ENCODE measurements around the gene CITED1. TPM values are rescaled to one million over a fixed set of nuclear protein-coding genes. Genes with fewer than 3 reads are reported as not detected.

Gene CITED1
- total RNA-seq, 2 donors from 2014 or later, result 0.38 TPM; not detected in 1

DNA sequence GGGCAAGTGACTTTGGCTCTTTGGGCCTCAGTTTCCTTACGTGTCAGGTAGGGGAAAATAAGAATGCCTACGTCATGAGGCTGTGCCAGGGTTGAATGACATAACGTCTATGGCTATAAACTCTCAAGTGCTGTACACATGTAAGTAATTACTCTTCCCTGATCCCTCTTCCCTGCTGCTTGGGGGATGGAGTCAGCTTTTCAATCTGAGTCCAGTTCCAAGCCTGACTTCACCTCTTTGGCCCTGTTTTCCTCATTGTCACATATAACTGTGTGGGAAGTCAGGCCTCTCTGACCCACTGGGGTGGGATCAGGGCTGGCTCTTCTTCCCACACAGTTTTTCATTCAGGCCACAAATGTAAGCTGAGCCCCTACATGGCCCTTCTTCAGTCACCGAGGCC lies 11.4 kb upstream of the CITED1 start:
- no peaks in the 10 kb centered on the region for H3K36me3 Mint-ChIP-seq (ENCODE audit: insufficient read depth in 2 of 2)
- H3K4me3 Mint-ChIP-seq, result no peak overlapping the region
- no peaks in the 10 kb centered on the region for H3K9me3 Mint-ChIP-seq
- H3K27me3 Mint-ChIP-seq (ENCODE audit: low read depth), result peaks cover 28% of the 10 kb centered on the region
- H3K4me1 Mint-ChIP-seq (ENCODE audit: low read depth), result no peaks in the 10 kb centered on the region
- no peak for DNase-seq
- ATAC-seq (replicated peaks in 1 of 2), result no peak
- H3K27ac Mint-ChIP-seq, result no peak overlapping the region

DNA sequence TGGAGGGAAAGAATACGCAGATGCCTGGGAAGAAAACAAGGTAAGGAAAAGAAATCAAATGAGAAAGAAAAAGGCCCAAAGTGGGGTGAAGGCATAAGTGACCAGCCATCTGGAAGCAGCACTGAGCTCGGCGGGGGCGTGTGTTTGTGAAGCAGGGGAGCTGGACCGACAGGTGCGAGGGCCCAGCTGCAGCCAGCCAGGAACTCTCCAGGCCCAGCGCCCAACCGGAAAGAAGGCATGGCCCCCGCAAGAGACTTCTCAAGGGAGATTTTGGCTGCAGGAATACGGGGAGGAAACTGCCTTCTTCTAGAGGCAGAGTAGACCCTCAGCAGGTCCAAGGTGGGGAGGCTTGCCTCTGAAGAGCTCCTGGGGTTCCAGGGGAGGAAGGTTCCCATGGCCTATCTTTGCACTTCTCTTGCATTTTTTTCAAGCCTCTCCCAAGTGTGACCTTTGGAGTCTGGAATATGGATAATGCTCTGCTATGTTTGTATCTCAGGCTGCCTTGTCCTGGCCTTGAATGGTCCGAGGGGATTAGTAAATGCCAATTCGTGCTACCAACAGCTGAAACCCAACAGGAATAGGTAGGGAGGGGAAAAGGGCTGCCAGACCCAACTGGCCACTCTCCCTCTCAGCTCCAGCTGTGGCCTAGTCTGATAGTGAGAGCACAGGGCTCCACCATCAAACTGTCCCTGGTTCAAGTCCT lies 10.8 kb upstream of the CITED1 start:
- no peak overlapping the region for H3K4me3 Mint-ChIP-seq
- no peak for DNase-seq
- no peak for ATAC-seq (replicated peaks in 1 of 2)
- H3K27me3 Mint-ChIP-seq (ENCODE audit: low read depth), result peaks cover 30% of the 10 kb centered on the region
- no peaks in the 10 kb centered on the region for H3K4me1 Mint-ChIP-seq (ENCODE audit: low read depth)
- no peaks in the 10 kb centered on the region for H3K36me3 Mint-ChIP-seq (ENCODE audit: insufficient read depth in 2 of 2)
- no peaks in the 10 kb centered on the region for H3K9me3 Mint-ChIP-seq
- H3K27ac Mint-ChIP-seq, result no peak overlapping the region

DNA sequence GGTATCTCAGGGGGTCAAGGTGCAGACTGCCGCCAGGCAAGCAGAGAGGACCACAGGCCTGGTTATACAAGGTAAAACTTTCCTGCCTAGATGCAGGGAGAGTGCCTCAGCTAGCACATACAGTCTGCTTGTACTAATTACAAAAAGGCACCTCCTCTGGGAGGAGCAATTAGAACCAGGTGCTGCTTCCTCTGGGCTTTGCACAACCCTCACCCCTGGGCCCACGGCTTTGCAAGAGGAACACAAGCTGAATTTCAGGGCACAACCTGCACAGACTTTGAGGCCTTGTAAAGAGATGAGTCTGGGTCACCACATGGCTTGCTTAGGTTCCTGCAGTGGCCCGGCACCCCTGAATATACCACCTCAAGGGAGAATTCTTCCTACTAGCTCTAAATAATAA lies 9.2 kb upstream of the CITED1 start:
- Mint-ChIP-seq H3K4me1 (ENCODE audit: low read depth) (no peaks in the 10 kb centered on the region), H3K27me3 (ENCODE audit: low read depth) (peaks cover 33% of the 10 kb centered on the region), H3K4me3 (no peak overlapping the region), H3K9me3 (no peaks in the 10 kb centered on the region), H3K36me3 (ENCODE audit: insufficient read depth in 2 of 2) (no peaks in the 10 kb centered on the region), H3K27ac (no peak overlapping the region)
- ATAC-seq (replicated peaks in 1 of 2), result no peak
- DNase-seq, result no peak

DNA sequence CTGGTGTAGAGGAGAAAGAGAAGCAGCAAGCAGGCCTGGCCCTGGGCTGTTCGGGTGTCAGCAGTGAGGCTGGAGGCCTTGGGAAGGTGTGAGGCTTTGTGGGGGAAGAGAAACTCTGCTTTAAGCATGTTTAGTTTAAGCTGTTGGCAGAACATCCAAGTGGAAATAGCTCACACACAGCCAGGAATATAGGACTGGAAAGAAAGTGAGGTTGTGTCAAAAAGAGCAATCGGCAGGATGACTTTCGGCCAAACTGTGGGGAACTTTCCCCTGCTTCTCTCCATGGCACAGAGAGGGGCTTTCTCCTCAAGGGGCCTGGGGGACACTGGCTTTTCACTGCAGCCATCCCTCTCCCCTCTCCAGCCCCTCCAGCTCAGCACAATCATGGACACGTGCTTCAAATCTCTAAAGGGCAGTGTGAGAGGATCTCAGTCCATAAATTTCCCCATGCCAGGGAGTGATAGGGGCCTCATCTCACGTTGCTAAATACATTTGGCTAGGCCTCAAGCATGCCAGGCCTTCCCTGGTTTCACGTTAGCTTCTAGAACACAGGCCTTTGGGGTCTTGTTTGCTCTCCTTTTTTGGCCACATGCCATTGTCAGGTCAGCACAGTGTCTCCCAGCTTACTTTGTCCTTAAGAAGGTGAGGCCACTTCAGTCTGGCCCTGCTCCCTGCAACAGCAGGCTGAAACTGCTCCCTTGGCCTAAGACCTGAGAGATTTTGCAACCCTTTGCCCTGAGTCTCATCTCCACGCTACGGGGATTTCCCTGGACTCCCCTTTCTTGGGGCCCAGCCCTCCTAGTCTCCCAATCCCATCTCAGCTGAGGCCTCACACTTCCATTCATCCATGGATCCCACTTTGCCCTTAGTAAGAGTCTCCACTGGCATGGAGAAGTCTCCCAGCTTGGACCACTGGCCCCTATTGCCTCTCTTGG lies 8.3 kb upstream of the CITED1 start:
- H3K27ac Mint-ChIP-seq, result no peak overlapping the region
- peaks cover 42% of the 10 kb centered on the region for H3K27me3 Mint-ChIP-seq (ENCODE audit: low read depth)
- no peaks in the 10 kb centered on the region for H3K36me3 Mint-ChIP-seq (ENCODE audit: insufficient read depth in 2 of 2)
- ATAC-seq (replicated peaks in 1 of 2) (no peak), DNase-seq (no peak)
- no peak overlapping the region for H3K4me3 Mint-ChIP-seq
- no peaks in the 10 kb centered on the region for H3K4me1 Mint-ChIP-seq (ENCODE audit: low read depth)
- H3K9me3 Mint-ChIP-seq, result no peaks in the 10 kb centered on the region

DNA sequence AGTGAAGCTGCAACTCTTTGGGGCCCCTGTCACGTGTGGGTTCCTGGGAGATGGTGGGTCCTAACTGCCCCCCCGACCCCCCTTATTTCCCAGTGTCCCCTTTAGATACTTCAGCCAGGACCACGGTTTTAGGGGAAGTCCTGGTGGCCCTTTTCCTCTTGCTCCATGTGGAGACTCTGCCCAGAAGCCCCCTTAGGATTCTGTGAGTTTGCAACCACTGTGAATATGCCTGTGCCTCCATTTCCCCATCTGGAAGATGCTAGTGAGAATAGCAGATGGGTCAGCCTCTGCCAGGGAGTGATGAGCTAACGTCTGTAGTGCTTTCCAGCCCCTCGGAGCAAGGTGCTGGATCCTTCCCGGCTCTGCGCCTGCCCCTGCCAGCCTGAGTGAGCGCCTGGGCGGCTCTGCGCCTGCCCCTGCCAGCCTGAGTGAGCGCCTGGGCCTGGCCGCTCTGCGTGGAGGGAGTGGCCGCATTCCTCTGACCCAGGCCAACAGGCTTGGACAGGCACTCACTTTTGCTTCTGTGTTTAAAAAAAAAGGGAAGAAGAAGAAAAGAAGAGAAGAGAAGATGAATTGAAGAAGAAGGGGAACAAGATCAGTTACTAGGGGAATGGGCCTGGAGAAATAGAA lies 6.7 kb upstream of the CITED1 start:
- Mint-ChIP-seq H3K9me3 (no peaks in the 10 kb centered on the region), H3K36me3 (ENCODE audit: insufficient read depth in 2 of 2) (no peaks in the 10 kb centered on the region), H3K27ac (no peak overlapping the region), H3K4me3 (no peak overlapping the region), H3K27me3 (ENCODE audit: low read depth) (peaks cover 58% of the 10 kb centered on the region), H3K4me1 (ENCODE audit: low read depth) (peaks cover 8% of the 10 kb centered on the region)
- ATAC-seq (replicated peaks in 1 of 2) (no peak), DNase-seq (no peak)

DNA sequence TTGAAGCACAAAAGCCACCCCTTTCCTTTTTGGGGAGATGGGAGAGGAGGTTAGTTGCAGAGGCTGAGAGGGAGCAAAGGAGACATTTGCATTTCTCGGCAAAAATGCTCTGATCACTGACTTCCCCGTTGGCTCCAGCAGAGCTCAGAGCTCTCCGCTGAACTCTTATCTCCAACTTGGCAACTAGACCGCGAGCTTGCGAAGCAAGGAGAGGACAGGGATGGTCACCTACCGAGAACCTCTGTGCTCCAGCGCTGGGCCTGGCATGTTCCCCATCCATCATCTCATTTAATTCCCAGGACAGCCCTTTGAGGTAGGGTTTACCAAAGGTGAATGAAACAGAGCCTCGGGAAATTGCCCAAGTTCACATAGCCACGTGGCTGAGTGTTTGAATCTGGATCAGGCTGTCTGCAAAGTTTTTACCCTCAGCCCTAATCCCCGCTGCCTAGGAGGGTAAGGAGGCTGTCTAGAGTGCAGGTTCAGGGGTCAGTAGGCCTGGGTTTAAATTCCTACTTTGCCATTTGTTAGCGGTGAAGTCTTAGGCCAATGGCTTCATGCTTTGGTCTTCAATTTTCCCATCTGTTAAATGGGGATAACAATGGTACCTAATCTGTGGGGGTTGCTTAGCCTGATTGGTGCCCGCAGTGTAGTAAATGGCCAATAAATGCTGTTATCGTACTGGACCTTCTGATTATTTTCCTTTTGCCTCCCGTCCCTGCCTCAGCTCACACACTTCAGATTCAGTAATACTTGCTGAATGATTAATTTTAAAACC lies 3.8 kb upstream of the CITED1 start:
- Mint-ChIP-seq H3K9me3 (no peaks in the 10 kb centered on the region), H3K4me3 (peak overlapping the region in 1 of 2 donors; percentile 48), H3K27me3 (ENCODE audit: low read depth) (peaks cover 64% of the 10 kb centered on the region), H3K4me1 (ENCODE audit: low read depth) (peaks cover 20% of the 10 kb centered on the region), H3K36me3 (ENCODE audit: insufficient read depth in 2 of 2) (no peaks in the 10 kb centered on the region), H3K27ac (no peak overlapping the region)
- no peak for ATAC-seq (replicated peaks in 1 of 2)
- DNase-seq, result no peak

DNA sequence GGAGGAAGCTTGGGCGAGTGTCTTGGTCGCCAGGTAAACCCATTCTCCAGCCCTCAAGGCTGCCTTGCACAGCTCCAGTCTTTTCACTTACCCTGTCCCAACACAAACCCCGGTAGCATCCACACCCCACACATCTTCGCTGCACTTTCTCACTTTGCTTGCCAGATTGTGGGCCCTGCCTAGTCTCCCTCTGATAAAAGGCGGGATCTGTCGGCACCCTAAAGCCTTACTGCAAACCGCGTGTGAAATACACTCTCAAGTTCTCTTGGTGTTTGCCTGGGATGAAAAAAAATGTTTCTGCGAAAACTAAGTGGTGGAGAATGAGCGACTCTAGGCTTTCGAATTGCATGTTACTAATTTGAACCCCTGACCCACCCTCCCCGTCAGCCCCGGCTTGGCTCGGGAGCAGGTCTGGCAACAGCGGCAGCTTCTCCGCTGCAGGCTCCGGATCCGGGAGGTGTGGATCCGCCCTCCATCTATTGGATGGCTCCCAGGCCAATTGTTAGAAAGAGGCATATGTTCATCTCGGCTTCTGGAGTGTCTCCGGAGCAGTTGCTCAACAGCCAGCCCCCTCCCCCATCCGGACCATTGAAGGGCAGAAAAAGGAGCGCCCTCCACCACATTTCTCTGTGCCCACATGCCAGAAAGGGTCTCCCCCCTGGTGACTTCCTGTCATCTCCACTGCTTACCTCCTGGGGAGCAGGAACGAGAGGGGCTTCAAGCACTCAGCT lies 3.0 kb upstream of the CITED1 start:
- Mint-ChIP-seq H3K27me3 (ENCODE audit: low read depth) (peaks cover 68% of the 10 kb centered on the region), H3K27ac (no peak overlapping the region), H3K4me3 (peak overlapping the region; percentile 68 to 86), H3K36me3 (ENCODE audit: insufficient read depth in 2 of 2) (no peaks in the 10 kb centered on the region), H3K4me1 (ENCODE audit: low read depth) (peaks cover 20% of the 10 kb centered on the region), H3K9me3 (no peaks in the 10 kb centered on the region)
- ATAC-seq (replicated peaks in 1 of 2) (peak; percentile 36 to 43), DNase-seq (peak; percentile 27 to 38)

DNA sequence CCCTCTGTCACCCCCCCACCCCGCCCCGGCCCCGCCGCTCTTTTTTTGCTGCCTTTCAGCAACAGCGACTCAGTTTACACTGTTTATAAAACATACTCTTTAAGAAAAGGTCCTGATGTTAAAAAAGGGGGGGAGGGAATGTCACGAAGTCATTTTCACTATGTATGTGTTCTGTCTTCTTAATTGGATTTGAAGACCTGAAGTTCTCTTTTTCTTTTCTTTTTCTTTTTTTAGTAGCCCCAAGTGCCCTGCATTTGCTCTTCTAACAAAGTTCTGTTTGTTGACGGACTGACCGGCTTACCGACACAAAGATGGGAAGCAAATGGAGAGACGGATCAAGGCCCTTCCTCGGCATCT lies 2.5 kb upstream of the CITED1 start:
- Mint-ChIP-seq H3K4me3 (peak overlapping the region; percentile 68 to 86), H3K27me3 (ENCODE audit: low read depth) (peaks cover 68% of the 10 kb centered on the region), H3K4me1 (ENCODE audit: low read depth) (peaks cover 20% of the 10 kb centered on the region), H3K9me3 (no peaks in the 10 kb centered on the region), H3K27ac (no peak overlapping the region), H3K36me3 (ENCODE audit: insufficient read depth in 2 of 2) (no peaks in the 10 kb centered on the region)
- ATAC-seq (replicated peaks in 1 of 2) (no peak), DNase-seq (no peak)

DNA sequence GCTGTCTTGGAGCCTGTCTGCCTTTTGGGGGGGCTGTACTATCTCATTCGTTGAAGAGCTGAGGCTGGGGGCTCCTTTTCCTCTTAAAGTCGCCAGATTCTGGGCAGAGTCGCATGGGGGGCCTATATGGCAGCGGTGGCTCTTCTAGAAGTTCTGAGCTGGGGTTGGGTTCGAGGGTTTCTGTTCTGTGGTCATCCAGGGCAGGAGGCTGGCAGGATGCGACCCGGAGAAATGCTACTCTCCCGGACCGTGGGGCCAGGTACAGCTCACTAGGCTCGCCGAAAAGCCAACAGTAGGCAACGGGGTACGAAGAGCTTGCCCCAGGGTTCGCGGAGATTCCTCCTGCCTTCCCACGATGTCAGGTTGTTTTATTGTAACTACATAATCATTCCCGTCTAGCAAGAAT lies 1.9 kb upstream of the CITED1 start:
- DNase-seq, result no peak

DNA sequence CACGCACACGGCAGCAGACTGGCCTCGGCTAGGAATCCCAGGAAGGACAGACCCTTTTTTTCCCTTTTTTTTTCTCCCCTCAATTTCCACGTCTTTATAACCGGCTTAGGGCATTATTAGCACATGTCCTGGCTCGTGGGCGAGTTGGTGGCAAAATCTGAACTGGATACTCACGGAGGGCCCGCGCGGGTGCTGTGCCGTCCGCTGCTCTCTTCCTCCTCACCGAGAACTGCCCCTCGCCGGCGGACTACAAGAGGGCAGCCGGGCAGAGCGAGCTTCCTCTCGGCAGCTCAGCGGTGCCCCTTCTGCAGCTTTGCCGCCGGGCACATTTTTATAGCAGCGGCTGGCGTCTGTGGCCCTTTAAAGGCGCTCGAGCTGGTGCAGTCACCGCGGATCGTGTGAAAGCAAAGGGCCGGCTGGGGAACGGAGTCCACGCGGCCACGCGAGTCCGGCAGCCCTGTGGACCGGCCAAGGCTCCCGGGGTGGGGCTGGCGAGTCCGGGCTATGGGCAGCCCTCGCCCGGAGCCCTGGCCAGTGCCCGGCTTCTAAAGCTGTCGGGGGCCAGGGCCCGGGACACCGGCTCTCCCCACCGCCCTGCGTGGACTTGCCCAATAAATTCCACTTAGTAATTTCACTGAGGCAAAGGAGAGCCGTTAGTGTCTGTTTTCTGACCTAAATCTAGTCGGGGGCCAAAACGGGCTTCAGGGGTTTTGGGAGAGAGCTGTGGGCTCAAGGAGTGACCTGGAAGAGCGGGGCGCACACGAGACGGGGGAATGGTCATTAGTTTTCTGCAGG lies 1.3 kb upstream of the CITED1 start:
- DNase-seq (peak; percentile 18 to 44), ATAC-seq (replicated peaks in 1 of 2) (peak; percentile 56 to 64)
- H3K36me3 Mint-ChIP-seq (ENCODE audit: insufficient read depth in 2 of 2), result no peaks in the 10 kb centered on the region
- peak overlapping the region; percentile 86 to 91 for H3K4me3 Mint-ChIP-seq
- H3K27me3 Mint-ChIP-seq (ENCODE audit: low read depth), result peaks cover 68% of the 10 kb centered on the region
- peaks cover 20% of the 10 kb centered on the region for H3K4me1 Mint-ChIP-seq (ENCODE audit: low read depth)
- no peaks in the 10 kb centered on the region for H3K9me3 Mint-ChIP-seq
- H3K27ac Mint-ChIP-seq, result peak overlapping the region; percentile 85

More for the DNA sequence above, 1.9 kb upstream of the CITED1 start:
- Mint-ChIP-seq H3K27me3 (ENCODE audit: low read depth) (peaks cover 68% of the 10 kb centered on the region), H3K9me3 (no peaks in the 10 kb centered on the region), H3K4me1 (ENCODE audit: low read depth) (peaks cover 20% of the 10 kb centered on the region), H3K36me3 (ENCODE audit: insufficient read depth in 2 of 2) (no peaks in the 10 kb centered on the region), H3K27ac (no peak overlapping the region), H3K4me3 (peak overlapping the region; percentile 86 to 91)
- ATAC-seq (replicated peaks in 1 of 2), result no peak

DNA sequence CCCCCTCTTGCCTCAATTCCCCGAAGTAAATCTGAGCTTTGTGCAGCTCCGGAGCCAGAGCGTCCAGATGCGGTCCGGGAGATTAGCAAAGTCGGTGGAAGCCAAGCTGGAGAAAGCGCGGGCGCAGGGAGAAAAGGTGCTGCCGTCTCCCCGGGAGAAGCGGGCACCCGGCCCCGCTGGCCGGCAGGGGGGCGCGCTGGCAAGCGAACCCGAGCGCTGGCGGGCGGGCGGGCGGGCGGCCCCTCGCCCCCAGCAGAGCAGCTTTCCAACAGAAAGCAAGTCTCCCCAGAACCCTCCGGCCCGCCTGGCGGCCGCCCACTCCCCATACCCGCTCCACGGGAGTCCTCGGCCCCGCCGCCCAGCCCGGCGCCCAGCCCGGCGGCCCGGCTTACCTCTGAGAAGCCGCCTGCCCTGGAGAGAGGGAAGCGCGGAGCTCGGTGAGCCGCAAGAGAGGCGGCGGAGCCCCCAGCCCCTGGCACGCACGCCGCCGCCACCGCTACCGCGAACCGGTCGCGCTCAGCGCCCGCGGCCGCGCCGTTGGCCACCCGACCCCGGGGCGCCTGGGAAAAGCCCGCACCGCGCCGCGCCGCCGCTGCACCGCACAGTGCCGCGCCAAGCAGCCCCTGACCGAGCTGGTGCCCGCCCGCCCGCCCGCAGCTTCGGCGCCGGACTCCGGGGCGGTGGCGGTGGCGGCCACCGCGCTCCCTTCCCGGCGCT lies 529 bp upstream of the CITED1 start:
- ATAC-seq (replicated peaks in 1 of 2) (peak; percentile 20 to 38), DNase-seq (no peak)
- H3K4me1 Mint-ChIP-seq (ENCODE audit: low read depth), result peaks cover 20% of the 10 kb centered on the region
- H3K4me3 Mint-ChIP-seq, result peak overlapping the region; percentile 84 to 86
- H3K36me3 Mint-ChIP-seq (ENCODE audit: insufficient read depth in 2 of 2), result no peaks in the 10 kb centered on the region
- no peak overlapping the region for H3K27ac Mint-ChIP-seq
- peaks cover 71% of the 10 kb centered on the region for H3K27me3 Mint-ChIP-seq (ENCODE audit: low read depth)
- H3K9me3 Mint-ChIP-seq, result no peaks in the 10 kb centered on the region
